WTC11 (cell line): Measurements from ENCODE around the gene CNTFR. TPM values are rescaled to one million over a fixed set of nuclear protein-coding genes. Genes with fewer than 3 reads are reported as not detected.

Experiments
- ATAC-seq: fragments of 200-7000 bp; cut with Tn5 transposase; 2 replicates; pipeline ENCODE4 v1.10.0; 2021; ENCODE audit warnings: mild to moderate bottlenecking, moderate library complexity
- CTCF ChIA-PET: fragments of 300-600 bp; sonication (Branson Sonifier 250); formaldehyde crosslinking; loops from one replicate; lab custom pipeline; 2021; ENCODE audit warnings: antibody characterized with exemption; lab: Charles Lee
- POLR2A ChIA-PET: fragments of 350-600 bp; sonication (Branson Sonifier 250); formaldehyde crosslinking; loops from one replicate; lab custom pipeline; 2021; ENCODE audit warnings: antibody characterized with exemption; lab: Charles Lee
- DNase-seq: peaks from one replicate; pipeline ENCODE4 v3.0.0; 2021; ENCODE audit warnings: low spot score
- H3K27ac Mint-ChIP-seq: 2 replicates; pipeline ENCODE4 v1.8.0; 2021; ENCODE audit warnings: mixed read lengths
- H3K27me3 Mint-ChIP-seq: 2 replicates; pipeline ENCODE4 v1.8.0; 2021; ENCODE audit warnings: low read depth, mild to moderate bottlenecking, moderate library complexity, mixed read lengths
- H3K36me3 Mint-ChIP-seq: 2 replicates; pipeline ENCODE4 v1.8.0; 2021; ENCODE audit warnings: mixed read lengths
- H3K4me1 Mint-ChIP-seq: 2 replicates; pipeline ENCODE4 v1.8.0; 2022; ENCODE audit warnings: mixed read lengths
- H3K4me3 Mint-ChIP-seq: 2 replicates; pipeline ENCODE4 v1.8.0; 2021; ENCODE audit warnings: mild to moderate bottlenecking, moderate library complexity, mixed read lengths
- H3K9me3 Mint-ChIP-seq: 2 replicates; pipeline ENCODE4 v1.8.0; 2021; ENCODE audit warnings: mixed read lengths
- CBFB ChIP-seq: sonication (generic); formaldehyde crosslinking; IDR thresholded peaks from 2 replicates; pipeline ENCODE4 v1.8.1; 2022; ENCODE audit warnings: mild to moderate bottlenecking, low read depth, missing genetic modification reagents
- CREM ChIP-seq: sonication (generic); formaldehyde crosslinking; IDR thresholded peaks from 2 replicates; pipeline ENCODE4 v1.8.1; 2022; ENCODE audit warnings: mild to moderate bottlenecking, missing genetic modification reagents, moderate library complexity
- ELF4 ChIP-seq: sonication (generic); formaldehyde crosslinking; IDR thresholded peaks from 2 replicates; pipeline ENCODE4 v1.8.1; 2022; ENCODE audit warnings: low read depth, mild to moderate bottlenecking, moderate library complexity, missing genetic modification reagents
- ETV6 ChIP-seq: sonication (generic); formaldehyde crosslinking; IDR thresholded peaks from 2 replicates; pipeline ENCODE4 v1.8.1; 2022; ENCODE audit warnings: mild to moderate bottlenecking, missing genetic modification reagents
- GTF2I ChIP-seq: fragments of 250-450 bp; sonication (Bioruptor Pico); conservative IDR thresholded peaks from 2 replicates; pipeline ENCODE4 v1.4.0; 2021; ENCODE audit warnings: mild to moderate bottlenecking
- JAZF1 ChIP-seq: fragments of 250-450 bp; sonication (Bioruptor Pico); IDR thresholded peaks from 2 replicates; pipeline ENCODE4 v1.9.0; 2021; ENCODE audit warnings: moderate library complexity, mild to moderate bottlenecking, inconsistent platforms
- MXD4 ChIP-seq: fragments of 250-450 bp; sonication (Bioruptor Pico); IDR thresholded peaks from 2 replicates; pipeline ENCODE4 v1.8.0; 2021; ENCODE audit warnings: mild to moderate bottlenecking, moderate library complexity, borderline replicate concordance
- MYBL2 ChIP-seq: sonication (generic); formaldehyde crosslinking; IDR thresholded peaks from 2 replicates; pipeline ENCODE4 v1.8.1; 2023; ENCODE audit warnings: mild to moderate bottlenecking, moderate library complexity, missing genetic modification reagents
- NFE2L1 ChIP-seq: sonication (generic); formaldehyde crosslinking; IDR thresholded peaks from 2 replicates; pipeline ENCODE4 v1.8.1; 2023; ENCODE audit warnings: missing genetic modification reagents
- NR1H2 ChIP-seq: sonication (generic); formaldehyde crosslinking; IDR thresholded peaks from 2 replicates; pipeline ENCODE4 v1.9.0; 2021; ENCODE audit warnings: mild to moderate bottlenecking, moderate library complexity, missing genetic modification reagents
- NR3C1 ChIP-seq: sonication (generic); formaldehyde crosslinking; conservative IDR thresholded peaks from 2 replicates; pipeline ENCODE4 v1.8.1; 2023; ENCODE audit warnings: low read depth, mild to moderate bottlenecking, missing genetic modification reagents
- OVOL2 ChIP-seq: fragments of 250-450 bp; sonication (Bioruptor Pico); IDR thresholded peaks from 2 replicates; pipeline ENCODE4 v1.9.0; 2021; ENCODE audit warnings: mild to moderate bottlenecking, borderline replicate concordance
- RELA ChIP-seq: sonication (generic); formaldehyde crosslinking; IDR thresholded peaks from 2 replicates; pipeline ENCODE4 v1.8.1; 2022; ENCODE audit warnings: missing genetic modification reagents, mild to moderate bottlenecking, borderline replicate concordance
- SMAD3 ChIP-seq: sonication (generic); formaldehyde crosslinking; IDR thresholded peaks from 2 replicates; pipeline ENCODE4 v1.8.0; 2022; ENCODE audit warnings: missing genetic modification reagents, mild to moderate bottlenecking, borderline replicate concordance
- SMAD4 ChIP-seq: sonication (generic); formaldehyde crosslinking; IDR thresholded peaks from 2 replicates; pipeline ENCODE4 v1.8.0; 2022; ENCODE audit warnings: mild to moderate bottlenecking, missing genetic modification reagents
- TEAD1 ChIP-seq: sonication (generic); formaldehyde crosslinking; IDR thresholded peaks from 2 replicates; pipeline ENCODE4 v1.8.0; 2022; ENCODE audit warnings: mild to moderate bottlenecking, missing genetic modification reagents
- ZNF138 ChIP-seq: sonication (generic); formaldehyde crosslinking; conservative IDR thresholded peaks from 2 replicates; pipeline ENCODE4 v1.8.1; 2022; ENCODE audit warnings: mild to moderate bottlenecking, moderate library complexity, missing genetic modification reagents
- ZNF232 ChIP-seq: sonication (generic); formaldehyde crosslinking; IDR thresholded peaks from 2 replicates; pipeline ENCODE4 v1.8.0; 2022; ENCODE audit warnings: mild to moderate bottlenecking, missing genetic modification reagents
- ZNF416 ChIP-seq: fragments of 250-450 bp; sonication (Bioruptor Pico); IDR thresholded peaks from 2 replicates; pipeline ENCODE4 v1.9.0; 2021; ENCODE audit warnings: mild to moderate bottlenecking, inconsistent platforms
- total RNA-seq: library from RNA; stranded (reverse); gene quantifications from 3 replicates; pipeline ENCODE4 v1.2.3, GENCODE V29; 2021
- TF ChIP-seq, protein P1 (sequence below): fragments of 250-450 bp; sonication (Bioruptor Pico); IDR thresholded peaks from 2 replicates; pipeline ENCODE4 v1.9.0; 2021; ENCODE audit warnings: moderate library complexity, mild to moderate bottlenecking, inconsistent platforms, borderline replicate concordance
- TF ChIP-seq, protein P2 (sequence below): sonication (generic); formaldehyde crosslinking; conservative IDR thresholded peaks from 2 replicates; pipeline ENCODE4 v1.8.1; 2022; ENCODE audit warnings: mild to moderate bottlenecking, missing genetic modification reagents
- TF ChIP-seq, protein P3 (sequence below): sonication (generic); formaldehyde crosslinking; IDR thresholded peaks from 2 replicates; pipeline ENCODE4 v1.8.1; 2022; ENCODE audit warnings: mild to moderate bottlenecking, moderate library complexity, missing genetic modification reagents
- TF ChIP-seq, protein P4 (sequence below): sonication (generic); formaldehyde crosslinking; IDR thresholded peaks from 2 replicates; pipeline ENCODE4 v1.8.1; 2022; ENCODE audit warnings: low read depth, missing genetic modification reagents, borderline replicate concordance
- TF ChIP-seq, protein P5 (sequence below): sonication (generic); formaldehyde crosslinking; IDR thresholded peaks from 2 replicates; pipeline ENCODE4 v1.8.0; 2022; ENCODE audit warnings: missing genetic modification reagents
- TF ChIP-seq, protein P6 (sequence below): fragments of 250-450 bp; sonication (Bioruptor Pico); IDR thresholded peaks from 2 replicates; pipeline ENCODE4 v1.9.0; 2021; ENCODE audit warnings: mild to moderate bottlenecking

Gene CNTFR
- total RNA-seq, 1 experiment from 2014 or later, result 18.0 TPM

DNA sequence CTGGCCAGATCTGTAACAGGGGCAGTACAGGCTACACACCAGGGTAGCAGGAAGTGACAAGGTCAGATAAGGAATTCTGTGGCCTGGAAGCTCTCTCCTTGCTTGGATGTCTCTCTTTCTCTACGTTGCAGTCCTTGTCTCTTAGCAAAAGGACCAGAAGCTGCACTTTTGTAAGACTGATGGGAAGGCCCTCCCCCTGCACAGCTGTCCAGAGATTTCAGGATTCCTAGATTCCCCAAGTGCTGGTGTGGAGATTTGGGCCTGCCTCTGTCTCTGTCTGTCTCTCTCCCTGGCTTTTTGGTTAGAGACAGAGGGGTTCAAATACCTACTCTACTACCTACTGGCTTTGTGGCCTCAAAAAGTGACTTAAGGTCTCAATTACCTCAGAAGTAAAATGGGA, 10.0 kb upstream of the CNTFR start (continued):
- TF ChIP-seq NR1H2 (CRISPR knock-in tag), result no peak
- no peak for TF ChIP-seq ZNF138 (CRISPR knock-in tag)
- no peak for TF ChIP-seq OVOL2 (CRISPR knock-in tag)
- no peak for TF ChIP-seq CBFB (CRISPR knock-in tag)
- TF ChIP-seq, protein P1, sequence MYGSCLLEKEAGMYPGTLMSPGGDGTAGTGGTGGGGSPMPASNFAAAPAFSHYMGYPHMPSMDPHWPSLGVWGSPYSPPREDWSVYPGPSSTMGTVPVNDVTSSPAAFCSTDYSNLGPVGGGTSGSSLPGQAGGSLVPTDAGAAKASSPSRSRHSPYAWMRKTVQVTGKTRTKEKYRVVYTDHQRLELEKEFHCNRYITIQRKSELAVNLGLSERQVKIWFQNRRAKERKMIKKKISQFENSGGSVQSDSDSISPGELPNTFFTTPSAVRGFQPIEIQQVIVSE (CRISPR knock-in tag), result no peak

DNA sequence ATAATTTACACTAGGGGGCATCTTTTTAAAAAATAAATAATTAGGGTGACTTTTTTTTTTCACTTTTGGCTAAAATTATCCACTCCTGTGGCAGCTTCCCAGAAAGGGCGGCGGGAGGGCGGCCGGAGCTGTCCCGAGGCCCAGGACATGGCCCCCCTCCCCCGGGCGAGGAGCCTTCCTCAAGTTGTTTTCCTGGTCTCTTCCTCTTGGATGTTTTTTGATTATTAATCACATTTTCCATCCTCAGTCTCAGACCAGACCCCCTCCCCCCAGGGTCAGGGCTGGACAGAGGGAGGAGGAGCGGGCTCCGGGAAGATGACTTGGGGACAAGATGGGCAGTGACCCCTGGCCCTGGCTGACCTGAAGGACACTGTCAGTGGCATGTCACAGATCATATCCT, 4.7 kb upstream of the CNTFR start:
- Mint-ChIP-seq H3K4me3 (no peak overlapping the region), H3K36me3 (no peaks in the 10 kb centered on the region), H3K4me1 (peaks cover 19% of the 10 kb centered on the region), H3K9me3 (no peaks in the 10 kb centered on the region), H3K27ac (no peak overlapping the region), H3K27me3 (peaks cover 54% of the 10 kb centered on the region)
- CTCF ChIA-PET, result interaction anchor here (1.5 to 4.1 kb wide), 7 partner anchors 11 to 190 kb away, joined by 3 to 192 read pairs (median 28); partner anchors contain the start of gene ENHO
- no peak for DNase-seq
- POLR2A ChIA-PET, result no interaction called here
- ATAC-seq, result no peak
- TF ChIP-seq ZNF138 (CRISPR knock-in tag) (no peak), ZNF416 (no peak), SMAD4 (CRISPR knock-in tag) (no peak), ELF4 (CRISPR knock-in tag) (no peak), MXD4 (CRISPR knock-in tag) (no peak), ETV6 (no peak)
- TF ChIP-seq, protein P2, sequence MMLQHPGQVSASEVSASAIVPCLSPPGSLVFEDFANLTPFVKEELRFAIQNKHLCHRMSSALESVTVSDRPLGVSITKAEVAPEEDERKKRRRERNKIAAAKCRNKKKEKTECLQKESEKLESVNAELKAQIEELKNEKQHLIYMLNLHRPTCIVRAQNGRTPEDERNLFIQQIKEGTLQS, result no peak
- TF ChIP-seq, protein P3, sequence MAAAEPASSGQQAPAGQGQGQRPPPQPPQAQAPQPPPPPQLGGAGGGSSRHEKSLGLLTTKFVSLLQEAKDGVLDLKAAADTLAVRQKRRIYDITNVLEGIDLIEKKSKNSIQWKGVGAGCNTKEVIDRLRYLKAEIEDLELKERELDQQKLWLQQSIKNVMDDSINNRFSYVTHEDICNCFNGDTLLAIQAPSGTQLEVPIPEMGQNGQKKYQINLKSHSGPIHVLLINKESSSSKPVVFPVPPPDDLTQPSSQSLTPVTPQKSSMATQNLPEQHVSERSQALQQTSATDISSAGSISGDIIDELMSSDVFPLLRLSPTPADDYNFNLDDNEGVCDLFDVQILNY, result no peak
- TF ChIP-seq, protein P4, sequence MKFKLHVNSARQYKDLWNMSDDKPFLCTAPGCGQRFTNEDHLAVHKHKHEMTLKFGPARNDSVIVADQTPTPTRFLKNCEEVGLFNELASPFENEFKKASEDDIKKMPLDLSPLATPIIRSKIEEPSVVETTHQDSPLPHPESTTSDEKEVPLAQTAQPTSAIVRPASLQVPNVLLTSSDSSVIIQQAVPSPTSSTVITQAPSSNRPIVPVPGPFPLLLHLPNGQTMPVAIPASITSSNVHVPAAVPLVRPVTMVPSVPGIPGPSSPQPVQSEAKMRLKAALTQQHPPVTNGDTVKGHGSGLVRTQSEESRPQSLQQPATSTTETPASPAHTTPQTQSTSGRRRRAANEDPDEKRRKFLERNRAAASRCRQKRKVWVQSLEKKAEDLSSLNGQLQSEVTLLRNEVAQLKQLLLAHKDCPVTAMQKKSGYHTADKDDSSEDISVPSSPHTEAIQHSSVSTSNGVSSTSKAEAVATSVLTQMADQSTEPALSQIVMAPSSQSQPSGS (CRISPR knock-in tag), result no peak

DNA sequence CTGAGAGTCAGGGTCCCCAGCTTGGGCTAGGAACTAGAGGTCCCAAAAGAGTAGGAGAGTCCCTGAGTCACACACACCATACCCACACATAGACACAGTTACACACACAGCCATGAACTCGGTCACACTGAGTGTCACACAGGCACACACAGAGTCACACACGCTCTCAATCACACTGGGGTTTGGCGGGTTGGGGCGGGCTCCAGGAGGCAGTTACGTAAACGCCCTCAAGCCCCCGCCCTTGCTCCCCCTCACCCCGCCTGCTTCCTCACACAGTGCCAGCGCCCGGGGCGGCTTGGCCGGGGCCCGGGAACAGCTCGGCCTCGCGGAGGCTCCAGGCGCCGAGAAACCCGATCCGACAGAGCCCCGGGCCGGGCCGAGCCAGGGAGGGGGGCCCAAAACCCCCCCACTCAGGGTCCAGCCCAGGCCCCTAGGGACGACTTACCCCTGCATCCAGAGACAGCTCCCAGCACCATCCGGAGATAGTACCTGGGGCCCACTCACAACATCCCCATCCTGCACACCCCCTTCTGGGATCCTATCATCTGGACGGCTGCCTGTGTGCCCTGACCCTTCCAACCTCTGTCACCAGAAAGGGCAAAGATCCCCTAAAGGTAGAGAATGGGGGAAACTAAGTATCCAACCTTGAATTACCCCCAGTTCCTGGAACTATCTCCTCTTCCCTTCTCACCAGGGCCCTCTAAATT, 3.5 kb upstream of the CNTFR start:
- no peaks in the 10 kb centered on the region for H3K36me3 Mint-ChIP-seq
- CTCF ChIA-PET, result interaction anchor here (0.5 to 4.1 kb wide), 16 partner anchors 10 to 1197 kb away, joined by 3 to 192 read pairs (median 17); partner anchors contain the start of gene ENHO
- H3K27ac Mint-ChIP-seq, result no peak overlapping the region
- ATAC-seq (peak; percentile 29), DNase-seq (peak; percentile 70)
- POLR2A ChIA-PET, result no interaction called here
- no peaks in the 10 kb centered on the region for H3K9me3 Mint-ChIP-seq
- peaks cover 27% of the 10 kb centered on the region for H3K4me1 Mint-ChIP-seq
- H3K27me3 Mint-ChIP-seq, result peaks cover 65% of the 10 kb centered on the region
- peak overlapping the region; percentile 47 for H3K4me3 Mint-ChIP-seq
- TF ChIP-seq CREM (no peak), ZNF232 (CRISPR knock-in tag) (no peak), RELA (CRISPR knock-in tag) (no peak), SMAD3 (CRISPR knock-in tag) (no peak), MYBL2 (CRISPR knock-in tag) (no peak), ELF4 (CRISPR knock-in tag) (no peak), NR3C1 (CRISPR knock-in tag) (no peak), NFE2L1 (CRISPR knock-in tag) (no peak), JAZF1 (CRISPR knock-in tag) (no peak), GTF2I (no peak), ZNF416 (no peak), TEAD1 (no peak)
- TF ChIP-seq, protein P5, sequence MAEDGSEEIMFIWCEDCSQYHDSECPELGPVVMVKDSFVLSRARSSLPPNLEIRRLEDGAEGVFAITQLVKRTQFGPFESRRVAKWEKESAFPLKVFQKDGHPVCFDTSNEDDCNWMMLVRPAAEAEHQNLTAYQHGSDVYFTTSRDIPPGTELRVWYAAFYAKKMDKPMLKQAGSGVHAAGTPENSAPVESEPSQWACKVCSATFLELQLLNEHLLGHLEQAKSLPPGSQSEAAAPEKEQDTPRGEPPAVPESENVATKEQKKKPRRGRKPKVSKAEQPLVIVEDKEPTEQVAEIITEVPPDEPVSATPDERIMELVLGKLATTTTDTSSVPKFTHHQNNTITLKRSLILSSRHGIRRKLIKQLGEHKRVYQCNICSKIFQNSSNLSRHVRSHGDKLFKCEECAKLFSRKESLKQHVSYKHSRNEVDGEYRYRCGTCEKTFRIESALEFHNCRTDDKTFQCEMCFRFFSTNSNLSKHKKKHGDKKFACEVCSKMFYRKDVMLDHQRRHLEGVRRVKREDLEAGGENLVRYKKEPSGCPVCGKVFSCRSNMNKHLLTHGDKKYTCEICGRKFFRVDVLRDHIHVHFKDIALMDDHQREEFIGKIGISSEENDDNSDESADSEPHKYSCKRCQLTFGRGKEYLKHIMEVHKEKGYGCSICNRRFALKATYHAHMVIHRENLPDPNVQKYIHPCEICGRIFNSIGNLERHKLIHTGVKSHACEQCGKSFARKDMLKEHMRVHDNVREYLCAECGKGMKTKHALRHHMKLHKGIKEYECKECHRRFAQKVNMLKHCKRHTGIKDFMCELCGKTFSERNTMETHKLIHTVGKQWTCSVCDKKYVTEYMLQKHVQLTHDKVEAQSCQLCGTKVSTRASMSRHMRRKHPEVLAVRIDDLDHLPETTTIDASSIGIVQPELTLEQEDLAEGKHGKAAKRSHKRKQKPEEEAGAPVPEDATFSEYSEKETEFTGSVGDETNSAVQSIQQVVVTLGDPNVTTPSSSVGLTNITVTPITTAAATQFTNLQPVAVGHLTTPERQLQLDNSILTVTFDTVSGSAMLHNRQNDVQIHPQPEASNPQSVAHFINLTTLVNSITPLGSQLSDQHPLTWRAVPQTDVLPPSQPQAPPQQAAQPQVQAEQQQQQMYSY (CRISPR knock-in tag), result no peak
- TF ChIP-seq, protein P6, sequence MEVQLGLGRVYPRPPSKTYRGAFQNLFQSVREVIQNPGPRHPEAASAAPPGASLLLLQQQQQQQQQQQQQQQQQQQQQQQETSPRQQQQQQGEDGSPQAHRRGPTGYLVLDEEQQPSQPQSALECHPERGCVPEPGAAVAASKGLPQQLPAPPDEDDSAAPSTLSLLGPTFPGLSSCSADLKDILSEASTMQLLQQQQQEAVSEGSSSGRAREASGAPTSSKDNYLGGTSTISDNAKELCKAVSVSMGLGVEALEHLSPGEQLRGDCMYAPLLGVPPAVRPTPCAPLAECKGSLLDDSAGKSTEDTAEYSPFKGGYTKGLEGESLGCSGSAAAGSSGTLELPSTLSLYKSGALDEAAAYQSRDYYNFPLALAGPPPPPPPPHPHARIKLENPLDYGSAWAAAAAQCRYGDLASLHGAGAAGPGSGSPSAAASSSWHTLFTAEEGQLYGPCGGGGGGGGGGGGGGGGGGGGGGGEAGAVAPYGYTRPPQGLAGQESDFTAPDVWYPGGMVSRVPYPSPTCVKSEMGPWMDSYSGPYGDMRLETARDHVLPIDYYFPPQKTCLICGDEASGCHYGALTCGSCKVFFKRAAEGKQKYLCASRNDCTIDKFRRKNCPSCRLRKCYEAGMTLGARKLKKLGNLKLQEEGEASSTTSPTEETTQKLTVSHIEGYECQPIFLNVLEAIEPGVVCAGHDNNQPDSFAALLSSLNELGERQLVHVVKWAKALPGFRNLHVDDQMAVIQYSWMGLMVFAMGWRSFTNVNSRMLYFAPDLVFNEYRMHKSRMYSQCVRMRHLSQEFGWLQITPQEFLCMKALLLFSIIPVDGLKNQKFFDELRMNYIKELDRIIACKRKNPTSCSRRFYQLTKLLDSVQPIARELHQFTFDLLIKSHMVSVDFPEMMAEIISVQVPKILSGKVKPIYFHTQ, result no peak
